WERI-Rb-1 (cell line): ENCODE measurements around the gene ACOT13.
"Not testable (repeated sequence)": the region's sequence is repeated elsewhere in the genome, so short reads cannot be mapped to it uniquely, and the experiment has no call there.

Experiments
- DNase-seq: peaks from one replicate; pipeline ENCODE4 v3.0.0-alpha.2; 2020
- H3K27ac ChIP-seq: fragments of 250-450 bp; sonication (Bioruptor Pico); 2 replicates; pipeline ENCODE4 v1.5.1; 2020; ENCODE audit warnings: mild to moderate bottlenecking, moderate library complexity
- H3K27me3 ChIP-seq: fragments of 250-450 bp; sonication (Bioruptor Pico); 2 replicates; pipeline ENCODE4 v1.5.1; 2021; ENCODE audit warnings: mild to moderate bottlenecking, low read depth, moderate library complexity; ENCODE audit not compliant: insufficient read depth, severe bottlenecking
- H3K36me3 ChIP-seq: fragments of 250-450 bp; sonication (Bioruptor Pico); 2 replicates; pipeline ENCODE4 v1.5.1; 2020; ENCODE audit warnings: mild to moderate bottlenecking, moderate library complexity
- H3K4me3 ChIP-seq: 2 replicates; pipeline ENCODE4 v1.5.1; 2011; ENCODE audit warnings: low read depth, mild to moderate bottlenecking, control low read depth, low read length
- H3K9me3 ChIP-seq: fragments of 250-450 bp; sonication (Bioruptor Pico); 2 replicates; pipeline ENCODE4 v1.5.1; 2021; ENCODE audit warnings: mild to moderate bottlenecking, moderate library complexity; ENCODE audit not compliant: severe bottlenecking
- CTCF ChIP-seq: IDR thresholded peaks from 2 replicates; pipeline ENCODE4 v1.5.1; 2011; ENCODE audit warnings: low read depth, mild to moderate bottlenecking, control low read depth, inconsistent platforms, low read length

ACOT13 gene

GRCh38 chr6:24742216-24742738 is 75.4 kb downstream of the ACOT13 start:
- H3K27ac ChIP-seq: no peak overlapping the region
- H3K27me3 ChIP-seq: no peaks in the 10 kb centered on the region
- H3K9me3 ChIP-seq: no peaks in the 10 kb centered on the region
- no peaks in the 10 kb centered on the region for H3K36me3 ChIP-seq
- DNase-seq: no peak
- no peak overlapping the region for H3K4me3 ChIP-seq
- no peak for TF ChIP-seq CTCF

- DNase-seq: no peak
- H3K36me3 ChIP-seq: no peaks in the 10 kb centered on the region
- no peak for TF ChIP-seq CTCF
- H3K27me3 ChIP-seq: no peaks in the 10 kb centered on the region
- no peak overlapping the region for H3K4me3 ChIP-seq
- H3K9me3 ChIP-seq: no peaks in the 10 kb centered on the region
- H3K27ac ChIP-seq: no peak overlapping the region
These were observed 76.5 kb downstream of the ACOT13 start for GRCh38 chr6:24743265-24743943.

GRCh38 chr6:24743944-24744335 is 77.1 kb downstream of the ACOT13 start:
- DNase-seq: no peak
- Histone ChIP-seq H3K27ac (no peak overlapping the region), H3K27me3 (no peaks in the 10 kb centered on the region), H3K9me3 (no peaks in the 10 kb centered on the region), H3K4me3 (no peak overlapping the region), H3K36me3 (no peaks in the 10 kb centered on the region)
- TF ChIP-seq CTCF: no peak

GRCh38 chr6:24744911-24745310 is 78.0 kb downstream of the ACOT13 start:
- DNase-seq: no peak
- Histone ChIP-seq H3K4me3 (no peak overlapping the region), H3K27me3 (no peaks in the 10 kb centered on the region), H3K27ac (no peak overlapping the region), H3K9me3 (no peaks in the 10 kb centered on the region), H3K36me3 (no peaks in the 10 kb centered on the region)
- TF ChIP-seq CTCF: no peak

GRCh38 chr6:24749297-24749696 is 82.4 kb downstream of the ACOT13 start:
- Histone ChIP-seq H3K27me3 (no peaks in the 10 kb centered on the region), H3K9me3 (peaks cover 4% of the 10 kb centered on the region), H3K27ac (no peak overlapping the region), H3K4me3 (no peak overlapping the region), H3K36me3 (no peaks in the 10 kb centered on the region)
- DNase-seq: no peak
- TF ChIP-seq CTCF: no peak

GRCh38 chr6:24750878-24751277 is 84.0 kb downstream of the ACOT13 start:
- H3K36me3 ChIP-seq, H3K9me3 ChIP-seq, DNase-seq, H3K27me3 ChIP-seq, H3K27ac ChIP-seq, H3K4me3 ChIP-seq: not testable (repeated sequence)
